ENCODE data around the gene CAMK4. TPM values are rescaled to one million over a fixed set of nuclear protein-coding genes. Genes with fewer than 3 reads are reported as not detected.

The CAMK4 gene
- total and polyA plus RNA-seq, 9 donors, result 0.36 to 5.0 (median 1.4) TPM

DNA sequence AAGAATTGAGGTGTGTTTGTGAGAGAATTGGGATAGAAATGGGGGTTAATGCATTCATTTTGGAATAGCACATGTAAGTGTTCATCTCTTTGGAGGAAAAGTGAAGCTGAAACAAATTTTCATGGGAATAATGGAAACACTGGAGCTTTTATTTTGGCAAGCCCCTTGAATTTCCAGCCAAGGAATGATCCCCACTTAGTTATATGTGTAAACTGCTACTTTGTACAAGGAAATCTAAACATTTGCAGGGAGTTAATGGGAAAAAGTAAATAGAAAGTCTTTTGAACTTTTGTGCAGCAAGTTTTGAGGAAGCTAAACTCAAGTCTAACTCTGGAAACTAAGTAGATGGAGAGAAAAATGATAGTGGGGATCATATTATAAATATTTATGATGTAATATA lies 44.1 kb downstream of the CAMK4 start:
- DNase-seq, result no peak
- Histone ChIP-seq H3K27me3 (no peaks in the 10 kb centered on the region), H3K36me3 (no peaks in the 10 kb centered on the region), H3K4me3 (no peak overlapping the region), H3K9me3 (no peaks in the 10 kb centered on the region), H3K4me1 (ENCODE audit: insufficient read depth) (no peaks in the 10 kb centered on the region), H3K27ac (no peak overlapping the region)
- TF ChIP-seq, protein P1, sequence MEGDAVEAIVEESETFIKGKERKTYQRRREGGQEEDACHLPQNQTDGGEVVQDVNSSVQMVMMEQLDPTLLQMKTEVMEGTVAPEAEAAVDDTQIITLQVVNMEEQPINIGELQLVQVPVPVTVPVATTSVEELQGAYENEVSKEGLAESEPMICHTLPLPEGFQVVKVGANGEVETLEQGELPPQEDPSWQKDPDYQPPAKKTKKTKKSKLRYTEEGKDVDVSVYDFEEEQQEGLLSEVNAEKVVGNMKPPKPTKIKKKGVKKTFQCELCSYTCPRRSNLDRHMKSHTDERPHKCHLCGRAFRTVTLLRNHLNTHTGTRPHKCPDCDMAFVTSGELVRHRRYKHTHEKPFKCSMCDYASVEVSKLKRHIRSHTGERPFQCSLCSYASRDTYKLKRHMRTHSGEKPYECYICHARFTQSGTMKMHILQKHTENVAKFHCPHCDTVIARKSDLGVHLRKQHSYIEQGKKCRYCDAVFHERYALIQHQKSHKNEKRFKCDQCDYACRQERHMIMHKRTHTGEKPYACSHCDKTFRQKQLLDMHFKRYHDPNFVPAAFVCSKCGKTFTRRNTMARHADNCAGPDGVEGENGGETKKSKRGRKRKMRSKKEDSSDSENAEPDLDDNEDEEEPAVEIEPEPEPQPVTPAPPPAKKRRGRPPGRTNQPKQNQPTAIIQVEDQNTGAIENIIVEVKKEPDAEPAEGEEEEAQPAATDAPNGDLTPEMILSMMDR (IDR thresholded peaks at IDR 0.05), result no peak
- TF ChIP-seq EP300 (IDR thresholded peaks at IDR 0.05), result no peak
- TF ChIP-seq POLR2A (IDR thresholded peaks at IDR 0.05), result no peak
- intact Hi-C loops (cut with DNase I), result no loop called here

DNA sequence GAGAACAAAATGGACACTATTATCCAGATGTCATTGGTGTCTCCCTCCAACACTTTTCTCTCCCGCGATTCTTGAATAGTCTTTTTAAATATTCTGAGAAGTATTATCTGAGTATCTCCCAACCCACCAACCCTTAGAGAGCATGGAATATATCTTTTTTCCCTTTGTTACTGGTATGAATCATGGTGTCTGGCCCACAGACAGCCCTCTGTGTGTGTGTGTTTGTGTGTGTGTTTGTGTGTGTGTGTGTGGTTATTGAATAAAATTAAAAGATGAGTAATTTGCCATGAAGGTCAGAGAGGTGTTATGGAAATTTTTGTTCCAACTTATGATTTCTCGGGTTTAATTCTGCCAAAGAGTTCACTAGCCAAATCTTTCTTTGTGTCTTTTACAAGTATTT lies 47.7 kb downstream of the CAMK4 start:
- H3K27me3 ChIP-seq, result no peaks in the 10 kb centered on the region
- H3K9me3 ChIP-seq, result no peaks in the 10 kb centered on the region
- DNase-seq, result no peak
- no peaks in the 10 kb centered on the region for H3K36me3 ChIP-seq
- no peak overlapping the region for H3K4me3 ChIP-seq
- intact Hi-C loops (cut with DNase I), result no loop called here
- no peak overlapping the region for H3K27ac ChIP-seq
- TF ChIP-seq EP300 (IDR thresholded peaks at IDR 0.05) (no peak), POLR2A (IDR thresholded peaks at IDR 0.05) (no peak)
- TF ChIP-seq, protein P1 (IDR thresholded peaks at IDR 0.05), result no peak
- 80 to 85% (median 82%) methylated on average over 3 of the region's 3 CpGs for WGBS, 3 donors
- no peaks in the 10 kb centered on the region for H3K4me1 ChIP-seq (ENCODE audit: insufficient read depth)

DNA sequence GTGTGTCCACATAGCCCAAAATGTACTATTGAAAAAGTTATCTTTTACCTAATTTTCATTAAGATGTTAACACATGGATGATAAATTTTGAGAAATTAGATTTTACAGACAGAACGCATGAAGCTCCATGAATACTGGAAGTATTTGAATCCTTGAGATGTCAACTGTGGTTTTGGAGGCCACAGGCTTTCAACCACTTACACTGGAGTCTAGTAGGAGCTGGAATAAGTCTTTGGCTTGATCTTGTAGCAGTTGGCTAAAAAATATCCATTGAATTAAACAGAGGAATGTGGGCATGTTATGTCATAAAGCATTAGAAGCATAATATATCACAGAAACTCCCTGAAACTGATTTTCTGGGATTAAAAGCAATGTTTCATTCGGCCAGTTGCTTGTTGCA lies 52.9 kb downstream of the CAMK4 start:
- Histone ChIP-seq H3K27ac (no peak overlapping the region), H3K27me3 (no peaks in the 10 kb centered on the region), H3K4me3 (no peak overlapping the region), H3K9me3 (no peaks in the 10 kb centered on the region), H3K36me3 (no peaks in the 10 kb centered on the region), H3K4me1 (ENCODE audit: insufficient read depth) (no peaks in the 10 kb centered on the region)
- TF ChIP-seq, protein P1 (IDR thresholded peaks at IDR 0.05), result no peak
- no peak for TF ChIP-seq POLR2A (IDR thresholded peaks at IDR 0.05)
- TF ChIP-seq EP300 (IDR thresholded peaks at IDR 0.05), result no peak
- DNase-seq, result no peak
- WGBS, 3 donors, result 86 to 88% (median 87%) methylated on average over 2 of the region's 2 CpGs
- intact Hi-C loops (cut with DNase I), result no loop called here

DNA sequence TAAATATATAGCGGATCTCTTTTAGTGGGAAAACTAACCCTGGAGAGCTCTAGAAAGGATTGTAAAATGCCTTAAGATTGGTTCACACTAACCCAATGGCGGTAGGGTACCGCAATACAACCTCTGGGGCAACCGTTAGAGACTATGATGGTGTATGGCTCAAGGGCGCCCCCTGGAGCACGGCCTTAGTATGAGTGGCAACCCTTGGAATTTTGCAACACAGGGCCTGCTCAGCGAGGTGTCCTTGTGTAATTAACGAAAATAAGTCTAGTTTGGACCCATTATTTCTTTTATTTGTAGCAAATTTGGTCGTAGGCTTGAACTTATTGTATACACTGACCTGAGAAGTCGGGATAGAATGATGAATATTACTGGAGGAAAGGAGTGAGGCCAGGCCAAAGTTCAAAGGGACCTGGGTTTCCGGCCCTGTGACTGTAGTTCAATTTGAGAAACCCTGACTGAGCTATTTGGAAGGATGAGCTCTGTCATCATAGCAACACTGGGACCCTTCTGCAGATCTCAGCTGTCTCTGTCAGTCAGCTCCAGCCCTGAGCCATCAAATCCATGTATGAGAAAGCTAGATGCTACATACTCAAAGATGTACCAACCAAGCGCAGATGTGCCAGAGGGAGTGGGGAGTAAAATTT lies 54.8 kb downstream of the CAMK4 start:
- TF ChIP-seq POLR2A (IDR thresholded peaks at IDR 0.05) (no peak), EP300 (IDR thresholded peaks at IDR 0.05) (no peak)
- TF ChIP-seq, protein P1 (IDR thresholded peaks at IDR 0.05), result no peak
- no peaks in the 10 kb centered on the region for H3K9me3 ChIP-seq
- 72 to 76% (median 75%) methylated on average over 12 of the region's 12 CpGs for WGBS, 3 donors
- DNase-seq, result peak in 1 of 5 donors; percentile 13
- no peak overlapping the region for H3K4me3 ChIP-seq
- no peaks in the 10 kb centered on the region for H3K27me3 ChIP-seq
- H3K27ac ChIP-seq, result no peak overlapping the region
- no peaks in the 10 kb centered on the region for H3K4me1 ChIP-seq (ENCODE audit: insufficient read depth)
- no peaks in the 10 kb centered on the region for H3K36me3 ChIP-seq
- intact Hi-C loops (cut with DNase I), result no loop called here
